ENCODE results near the gene ZNF438. TPM values are rescaled to one million over a fixed set of nuclear protein-coding genes. Genes with fewer than 3 reads are reported as not detected.

ZNF438 gene
- total and polyA plus RNA-seq, 2 donors (not counting 1 experiment from before 2014, with no cell fraction given) = 4.7 to 6.6 TPM

- no peak overlapping the region for H2AFZ ChIP-seq (ENCODE audit: low read length)
- H3K4me3 ChIP-seq (replicated peaks in 1 of 4; ENCODE audit: control extremely low read depth in 1 of 4, insufficient read depth in 1 of 4, low read depth in 3 of 4, low read length in 4 of 4) = peak overlapping the region in 1 of 4 experiments; percentile 15
- no peaks in the 10 kb centered on the region for H3K9me3 ChIP-seq (ENCODE audit: control insufficient read depth, insufficient read depth, low read depth, low read length)
- no peaks in the 10 kb centered on the region for H3K79me2 ChIP-seq (ENCODE audit: control insufficient read depth, insufficient read depth, low read length)
- no peaks in the 10 kb centered on the region for H3K36me3 ChIP-seq (ENCODE audit: control insufficient read depth, insufficient read depth, low read length)
- peaks cover 21% of the 10 kb centered on the region for H3K4me1 ChIP-seq (ENCODE audit: control insufficient read depth, extremely low read depth, insufficient read depth, low read length)
- no peaks in the 10 kb centered on the region for H4K20me1 ChIP-seq (ENCODE audit: control insufficient read depth, extremely low read depth, insufficient read depth, low read length)
- DNase-seq (ENCODE audit: low read depth in 2 of 2) = peak in 1 of 2 donors; percentile 78
- no peak for TF ChIP-seq EZH2 (IDR thresholded peaks at IDR 0.05; ENCODE audit: low read length, missing control alignments)
- no peaks in the 10 kb centered on the region for H3K27me3 ChIP-seq (ENCODE audit: control insufficient read depth, insufficient read depth, low read length)
- H3K4me2 ChIP-seq (ENCODE audit: extremely low read depth, insufficient read depth, low read length) = peak overlapping the region; percentile 56
- no peak overlapping the region for H3K9ac ChIP-seq (ENCODE audit: insufficient read depth, low read length)
- peak overlapping the region; percentile 29 for H3K27ac ChIP-seq (ENCODE audit: insufficient read depth, low read length)
These were observed 220.2 kb downstream of the ZNF438 start for GRCh38 chr10:30811276-30812017.

GRCh38 chr10:30810416-30810815, 221.2 kb downstream of the ZNF438 start:
- peaks cover 21% of the 10 kb centered on the region for H3K4me1 ChIP-seq (ENCODE audit: control insufficient read depth, extremely low read depth, insufficient read depth, low read length)
- H2AFZ ChIP-seq (ENCODE audit: low read length) = no peak overlapping the region
- no peak for DNase-seq (ENCODE audit: low read depth in 2 of 2)
- H4K20me1 ChIP-seq (ENCODE audit: control insufficient read depth, extremely low read depth, insufficient read depth, low read length) = no peaks in the 10 kb centered on the region
- no peak overlapping the region for H3K9ac ChIP-seq (ENCODE audit: insufficient read depth, low read length)
- H3K4me2 ChIP-seq (ENCODE audit: extremely low read depth, insufficient read depth, low read length) = no peak overlapping the region
- no peak for TF ChIP-seq EZH2 (IDR thresholded peaks at IDR 0.05; ENCODE audit: low read length, missing control alignments)
- no peak for TF ChIP-seq CTCF (conservative IDR thresholded peaks at IDR 0.05 in 1 of 2, IDR thresholded peaks at IDR 0.05 in 1 of 2; ENCODE audit: low read depth in 1 of 2, low read length in 2 of 2)
- H3K27ac ChIP-seq (ENCODE audit: insufficient read depth, low read length) = no peak overlapping the region
- no peak overlapping the region for H3K4me3 ChIP-seq (replicated peaks in 1 of 4; ENCODE audit: control extremely low read depth in 1 of 4, insufficient read depth in 1 of 4, low read depth in 3 of 4, low read length in 4 of 4)
- no peaks in the 10 kb centered on the region for H3K9me3 ChIP-seq (ENCODE audit: control insufficient read depth, insufficient read depth, low read depth, low read length)
- no peaks in the 10 kb centered on the region for H3K79me2 ChIP-seq (ENCODE audit: control insufficient read depth, insufficient read depth, low read length)
- H3K36me3 ChIP-seq (ENCODE audit: control insufficient read depth, insufficient read depth, low read length) = no peaks in the 10 kb centered on the region
- no peaks in the 10 kb centered on the region for H3K27me3 ChIP-seq (ENCODE audit: control insufficient read depth, insufficient read depth, low read length)

DNA sequence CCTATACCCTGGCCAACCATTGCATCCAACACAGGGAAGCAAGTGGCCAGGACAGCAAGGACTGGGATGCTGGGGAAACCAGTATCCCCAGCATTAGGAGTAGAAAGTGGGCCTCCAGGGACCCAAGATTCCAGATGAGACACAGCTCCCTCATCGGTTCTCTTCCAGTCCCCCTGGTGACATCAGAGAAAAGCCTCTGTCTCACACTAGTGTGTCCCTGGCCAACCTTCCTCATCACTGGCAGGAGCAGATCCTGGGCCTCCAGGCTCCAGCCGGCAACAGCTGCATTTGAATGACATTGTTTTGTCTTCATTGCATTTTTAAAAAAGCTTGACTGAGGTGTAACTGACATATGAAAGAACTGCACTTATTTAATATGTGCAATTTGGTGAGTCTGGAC, 224.8 kb downstream of the ZNF438 start:
- DNase-seq (ENCODE audit: low read depth in 2 of 2) = no peak
- Histone ChIP-seq H3K4me2 (ENCODE audit: extremely low read depth, insufficient read depth, low read length) (no peak overlapping the region), H3K9ac (ENCODE audit: insufficient read depth, low read length) (no peak overlapping the region), H3K79me2 (ENCODE audit: control insufficient read depth, insufficient read depth, low read length) (no peaks in the 10 kb centered on the region), H3K27me3 (ENCODE audit: control insufficient read depth, insufficient read depth, low read length) (no peaks in the 10 kb centered on the region), H3K36me3 (ENCODE audit: control insufficient read depth, insufficient read depth, low read length) (no peaks in the 10 kb centered on the region), H4K20me1 (ENCODE audit: control insufficient read depth, extremely low read depth, insufficient read depth, low read length) (no peaks in the 10 kb centered on the region), H3K9me3 (ENCODE audit: control insufficient read depth, insufficient read depth, low read depth, low read length) (no peaks in the 10 kb centered on the region), H2AFZ (ENCODE audit: low read length) (no peak overlapping the region), H3K4me1 (ENCODE audit: control insufficient read depth, extremely low read depth, insufficient read depth, low read length) (peaks cover 23% of the 10 kb centered on the region), H3K4me3 (replicated peaks in 1 of 4; ENCODE audit: control extremely low read depth in 1 of 4, insufficient read depth in 1 of 4, low read depth in 3 of 4, low read length in 4 of 4) (no peak overlapping the region), H3K27ac (ENCODE audit: insufficient read depth, low read length) (no peak overlapping the region)
- TF ChIP-seq CTCF (conservative IDR thresholded peaks at IDR 0.05 in 1 of 2, IDR thresholded peaks at IDR 0.05 in 1 of 2; ENCODE audit: low read depth in 1 of 2, low read length in 2 of 2) (no peak), EZH2 (IDR thresholded peaks at IDR 0.05; ENCODE audit: low read length, missing control alignments) (no peak)
